ENCODE data around the gene FCER2.

The FCER2 gene

GRCh38 chr19:7698583-7698982, 3.3 kb downstream of the FCER2 start:
- no peak overlapping the region for H3K4me2 ChIP-seq (ENCODE audit: low read length)
- no peaks in the 10 kb centered on the region for H3K9me2 ChIP-seq (replicated peaks; ENCODE audit: control insufficient read depth, low read length)
- H3K4me3 ChIP-seq (ENCODE audit: low read length) = no peak overlapping the region
- H3K27ac ChIP-seq (ENCODE audit: low read depth, low read length) = no peak overlapping the region
- no peaks in the 10 kb centered on the region for H3K79me2 ChIP-seq (ENCODE audit: control insufficient read depth, low read length)
- peaks cover 4% of the 10 kb centered on the region; the same call in 1 of the 2 replicates for H4K20me1 ChIP-seq (ENCODE audit: control insufficient read depth, insufficient read depth, low read depth, low read length)
- TF ChIP-seq, protein P1, sequence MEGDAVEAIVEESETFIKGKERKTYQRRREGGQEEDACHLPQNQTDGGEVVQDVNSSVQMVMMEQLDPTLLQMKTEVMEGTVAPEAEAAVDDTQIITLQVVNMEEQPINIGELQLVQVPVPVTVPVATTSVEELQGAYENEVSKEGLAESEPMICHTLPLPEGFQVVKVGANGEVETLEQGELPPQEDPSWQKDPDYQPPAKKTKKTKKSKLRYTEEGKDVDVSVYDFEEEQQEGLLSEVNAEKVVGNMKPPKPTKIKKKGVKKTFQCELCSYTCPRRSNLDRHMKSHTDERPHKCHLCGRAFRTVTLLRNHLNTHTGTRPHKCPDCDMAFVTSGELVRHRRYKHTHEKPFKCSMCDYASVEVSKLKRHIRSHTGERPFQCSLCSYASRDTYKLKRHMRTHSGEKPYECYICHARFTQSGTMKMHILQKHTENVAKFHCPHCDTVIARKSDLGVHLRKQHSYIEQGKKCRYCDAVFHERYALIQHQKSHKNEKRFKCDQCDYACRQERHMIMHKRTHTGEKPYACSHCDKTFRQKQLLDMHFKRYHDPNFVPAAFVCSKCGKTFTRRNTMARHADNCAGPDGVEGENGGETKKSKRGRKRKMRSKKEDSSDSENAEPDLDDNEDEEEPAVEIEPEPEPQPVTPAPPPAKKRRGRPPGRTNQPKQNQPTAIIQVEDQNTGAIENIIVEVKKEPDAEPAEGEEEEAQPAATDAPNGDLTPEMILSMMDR (IDR thresholded peaks at IDR 0.05; ENCODE audit: low read depth, low read length, poor library complexity, severe bottlenecking) = no peak
- peaks cover 71% of the 10 kb centered on the region for H3K27me3 ChIP-seq (ENCODE audit: control insufficient read depth, low read length)
- no peaks in the 10 kb centered on the region for H3K36me3 ChIP-seq (ENCODE audit: control insufficient read depth, low read length)
- H3K4me1 ChIP-seq (ENCODE audit: control insufficient read depth, low read length) = peaks cover 26% of the 10 kb centered on the region
- no peaks in the 10 kb centered on the region for H3K9me3 ChIP-seq (ENCODE audit: control insufficient read depth, insufficient read depth, low read length)
- peaks cover 7% of the 10 kb centered on the region; the same call in 1 of the 2 replicates for H3F3A ChIP-seq (ENCODE audit: control insufficient read depth, insufficient read depth)

GRCh38 chr19:7697721-7698287, 4.1 kb downstream of the FCER2 start:
- H3K36me3 ChIP-seq (ENCODE audit: control insufficient read depth, low read length) = no peaks in the 10 kb centered on the region
- H3K4me2 ChIP-seq (ENCODE audit: low read length) = no peak overlapping the region
- H3K79me2 ChIP-seq (ENCODE audit: control insufficient read depth, low read length) = no peaks in the 10 kb centered on the region
- no peaks in the 10 kb centered on the region for H3K9me3 ChIP-seq (ENCODE audit: control insufficient read depth, insufficient read depth, low read length)
- H3K27me3 ChIP-seq (ENCODE audit: control insufficient read depth, low read length) = peaks cover 67% of the 10 kb centered on the region
- H3K27ac ChIP-seq (ENCODE audit: low read depth, low read length) = no peak overlapping the region
- peaks cover 4% of the 10 kb centered on the region; the same call in 1 of the 2 replicates for H4K20me1 ChIP-seq (ENCODE audit: control insufficient read depth, insufficient read depth, low read depth, low read length)
- no peak overlapping the region for H3K4me3 ChIP-seq (ENCODE audit: low read length)
- no peaks in the 10 kb centered on the region for H3K9me2 ChIP-seq (replicated peaks; ENCODE audit: control insufficient read depth, low read length)
- TF ChIP-seq, protein P1 (IDR thresholded peaks at IDR 0.05; ENCODE audit: low read depth, low read length, poor library complexity, severe bottlenecking) = no peak
- 0 out of 2 replicates have a peak, but pooled peaks have one; percentile 1 for TF ChIP-seq EZH2phosphoT487 (IDR thresholded peaks at IDR 0.05; ENCODE audit: borderline replicate concordance, low read length)
- H3F3A ChIP-seq (ENCODE audit: control insufficient read depth, insufficient read depth) = peaks cover 7% of the 10 kb centered on the region; the same call in 1 of the 2 replicates
- H3K4me1 ChIP-seq (ENCODE audit: control insufficient read depth, low read length) = peaks cover 26% of the 10 kb centered on the region

GRCh38 chr19:7694499-7694898, 7.4 kb downstream of the FCER2 start:
- no peaks in the 10 kb centered on the region for H3K36me3 ChIP-seq (ENCODE audit: control insufficient read depth, low read length)
- no peaks in the 10 kb centered on the region for H3F3A ChIP-seq (ENCODE audit: control insufficient read depth, insufficient read depth)
- H3K27me3 ChIP-seq (ENCODE audit: control insufficient read depth, low read length) = peaks cover 43% of the 10 kb centered on the region
- H3K9me2 ChIP-seq (replicated peaks; ENCODE audit: control insufficient read depth, low read length) = no peaks in the 10 kb centered on the region
- no peak overlapping the region for H3K4me3 ChIP-seq (ENCODE audit: low read length)
- TF ChIP-seq, protein P1 (IDR thresholded peaks at IDR 0.05; ENCODE audit: low read depth, low read length, poor library complexity, severe bottlenecking) = no peak
- no peak for TF ChIP-seq EZH2phosphoT487 (IDR thresholded peaks at IDR 0.05; ENCODE audit: borderline replicate concordance, low read length)
- H3K9me3 ChIP-seq (ENCODE audit: control insufficient read depth, insufficient read depth, low read length) = no peaks in the 10 kb centered on the region
- H3K79me2 ChIP-seq (ENCODE audit: control insufficient read depth, low read length) = no peaks in the 10 kb centered on the region
- H3K4me2 ChIP-seq (ENCODE audit: low read length) = no peak overlapping the region
- H3K27ac ChIP-seq (ENCODE audit: low read depth, low read length) = no peak overlapping the region
- no peaks in the 10 kb centered on the region for H4K20me1 ChIP-seq (ENCODE audit: control insufficient read depth, insufficient read depth, low read depth, low read length)
- H3K4me1 ChIP-seq (ENCODE audit: control insufficient read depth, low read length) = peaks cover 4% of the 10 kb centered on the region
